ENCODE measurements around the gene CDC42EP4. TPM values are rescaled to one million over a fixed set of nuclear protein-coding genes. Genes with fewer than 3 reads are reported as not detected.
A peak's percentile ranks its signal among the peaks of the same experiment; 100 is the strongest.

Gene CDC42EP4
- total and polyA plus RNA-seq, 2 experiments from 2014 or later: 62.4 to 82.7 TPM

DNA sequence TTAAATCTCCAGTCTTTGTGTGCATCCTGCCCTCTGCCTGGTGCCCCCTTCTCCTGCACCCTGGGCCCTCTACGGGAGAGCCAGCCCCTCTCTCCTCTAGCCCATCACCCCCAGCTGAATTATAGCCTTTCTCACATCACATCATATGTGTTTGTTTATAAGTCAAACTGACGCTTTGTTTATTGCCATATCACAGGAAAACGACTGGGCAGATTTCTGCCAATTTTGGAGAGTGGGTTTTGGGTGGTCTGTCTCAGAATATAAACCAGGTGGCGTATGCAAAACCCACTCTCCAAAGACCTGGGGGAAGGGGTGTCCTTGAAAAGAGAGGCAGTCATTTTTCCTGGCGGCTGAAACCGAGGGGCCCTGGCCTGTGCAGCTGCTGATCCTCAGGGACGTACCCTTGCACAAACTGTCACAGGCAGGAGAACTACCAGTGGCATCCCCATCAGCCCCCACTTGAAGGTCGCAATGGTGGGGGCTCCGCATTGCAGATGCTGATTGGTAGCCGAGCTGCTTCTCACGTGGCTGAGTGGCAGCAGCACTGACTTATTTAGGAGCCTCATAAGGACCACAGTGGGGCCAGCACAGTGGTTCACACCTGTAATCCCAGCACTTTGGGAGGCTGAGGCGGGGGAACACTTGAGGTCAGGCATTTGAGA lies 34.8 kb upstream of the CDC42EP4 start:
- Histone ChIP-seq H3K4me3 (no peak overlapping the region), H4K20me1 (ENCODE audit: insufficient read depth, poor library complexity, severe bottlenecking) (no peaks in the 10 kb centered on the region), H3K36me3 (replicated peaks; ENCODE audit: insufficient read depth, low read depth) (no peaks in the 10 kb centered on the region), H3K79me2 (no peaks in the 10 kb centered on the region), H3K9me2 (replicated peaks; ENCODE audit: insufficient read depth) (no peaks in the 10 kb centered on the region), H2AFZ (no peak overlapping the region), H3K9me3 (ENCODE audit: low read depth) (no peaks in the 10 kb centered on the region), H3K27me3 (no peaks in the 10 kb centered on the region), H3K4me2 (no peak overlapping the region), H3K4me1 (ENCODE audit: insufficient read depth) (peaks cover 58% of the 10 kb centered on the region), H3K27ac (peak overlapping the region; percentile 73)
- TF ChIP-seq, protein P1, sequence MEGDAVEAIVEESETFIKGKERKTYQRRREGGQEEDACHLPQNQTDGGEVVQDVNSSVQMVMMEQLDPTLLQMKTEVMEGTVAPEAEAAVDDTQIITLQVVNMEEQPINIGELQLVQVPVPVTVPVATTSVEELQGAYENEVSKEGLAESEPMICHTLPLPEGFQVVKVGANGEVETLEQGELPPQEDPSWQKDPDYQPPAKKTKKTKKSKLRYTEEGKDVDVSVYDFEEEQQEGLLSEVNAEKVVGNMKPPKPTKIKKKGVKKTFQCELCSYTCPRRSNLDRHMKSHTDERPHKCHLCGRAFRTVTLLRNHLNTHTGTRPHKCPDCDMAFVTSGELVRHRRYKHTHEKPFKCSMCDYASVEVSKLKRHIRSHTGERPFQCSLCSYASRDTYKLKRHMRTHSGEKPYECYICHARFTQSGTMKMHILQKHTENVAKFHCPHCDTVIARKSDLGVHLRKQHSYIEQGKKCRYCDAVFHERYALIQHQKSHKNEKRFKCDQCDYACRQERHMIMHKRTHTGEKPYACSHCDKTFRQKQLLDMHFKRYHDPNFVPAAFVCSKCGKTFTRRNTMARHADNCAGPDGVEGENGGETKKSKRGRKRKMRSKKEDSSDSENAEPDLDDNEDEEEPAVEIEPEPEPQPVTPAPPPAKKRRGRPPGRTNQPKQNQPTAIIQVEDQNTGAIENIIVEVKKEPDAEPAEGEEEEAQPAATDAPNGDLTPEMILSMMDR (IDR thresholded peaks at IDR 0.05; ENCODE audit: poor library complexity): peak; percentile 34
- TF ChIP-seq EZH2 (IDR thresholded peaks at IDR 0.05; ENCODE audit: borderline replicate concordance) (no peak), EZH2phosphoT487 (IDR thresholded peaks at IDR 0.05; ENCODE audit: low read depth, severe bottlenecking, unreplicated experiment) (no peak)
- DNase-seq (ENCODE audit: low spot score): no peak
- 53% methylated on average over 12 of the region's 12 CpGs for WGBS (ENCODE audit: low lambda C conversion rate, missing lambda C conversion rate)

DNA sequence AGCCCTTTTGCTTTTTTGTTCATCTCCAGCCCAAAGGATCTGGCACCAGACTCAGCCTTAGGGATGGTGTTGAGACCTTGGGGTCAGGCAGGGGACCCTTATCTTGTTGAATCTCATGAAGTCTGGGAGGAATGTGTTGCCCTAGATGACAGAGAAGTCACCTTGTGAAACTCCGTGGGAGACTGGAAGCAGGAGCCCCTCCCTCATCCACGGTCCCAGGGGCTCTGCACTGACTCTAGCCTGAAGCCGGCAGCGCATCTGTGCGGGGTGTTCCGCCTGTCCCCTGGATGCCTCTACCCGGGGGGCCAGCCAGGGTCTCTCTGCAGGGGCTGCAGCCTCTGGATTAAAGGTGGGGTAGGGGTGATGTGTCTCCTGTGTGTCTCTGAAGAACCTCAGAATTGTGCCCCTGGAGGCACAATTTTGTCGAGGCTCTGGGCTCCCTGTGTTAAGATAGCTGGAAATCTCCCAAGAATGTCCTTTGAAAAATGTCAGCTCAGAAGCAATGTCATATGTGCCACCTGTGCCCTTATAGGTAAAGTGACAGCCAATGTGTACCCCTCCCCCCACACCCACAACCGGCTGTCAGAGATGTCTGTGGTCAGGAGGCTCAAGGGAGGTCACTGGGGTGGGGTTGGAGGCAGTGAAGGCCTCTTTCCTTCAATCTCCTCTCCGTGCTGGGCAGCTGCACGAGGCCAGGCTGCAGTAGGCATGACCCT lies 32.1 kb upstream of the CDC42EP4 start:
- TF ChIP-seq EZH2 (IDR thresholded peaks at IDR 0.05; ENCODE audit: borderline replicate concordance): no peak
- TF ChIP-seq, protein P1 (IDR thresholded peaks at IDR 0.05; ENCODE audit: poor library complexity): no peak
- TF ChIP-seq EZH2phosphoT487 (IDR thresholded peaks at IDR 0.05; ENCODE audit: low read depth, severe bottlenecking, unreplicated experiment): no peak
- H3K9me3 ChIP-seq (ENCODE audit: low read depth): no peaks in the 10 kb centered on the region
- peak overlapping the region; percentile 64 for H3K4me2 ChIP-seq
- H3K27ac ChIP-seq: peak overlapping the region; percentile 92
- no peaks in the 10 kb centered on the region for H3K79me2 ChIP-seq
- H3K36me3 ChIP-seq (replicated peaks; ENCODE audit: insufficient read depth, low read depth): no peaks in the 10 kb centered on the region
- no peak overlapping the region for H3K4me3 ChIP-seq
- H3K9me2 ChIP-seq (replicated peaks; ENCODE audit: insufficient read depth): no peaks in the 10 kb centered on the region
- no peak for DNase-seq (ENCODE audit: low spot score)
- WGBS (ENCODE audit: low lambda C conversion rate, missing lambda C conversion rate): 45% methylated on average over 11 of the region's 11 CpGs
- peaks cover 52% of the 10 kb centered on the region for H3K4me1 ChIP-seq (ENCODE audit: insufficient read depth)
- no peaks in the 10 kb centered on the region for H4K20me1 ChIP-seq (ENCODE audit: insufficient read depth, poor library complexity, severe bottlenecking)
- H2AFZ ChIP-seq: no peak overlapping the region
- H3K27me3 ChIP-seq: no peaks in the 10 kb centered on the region

DNA sequence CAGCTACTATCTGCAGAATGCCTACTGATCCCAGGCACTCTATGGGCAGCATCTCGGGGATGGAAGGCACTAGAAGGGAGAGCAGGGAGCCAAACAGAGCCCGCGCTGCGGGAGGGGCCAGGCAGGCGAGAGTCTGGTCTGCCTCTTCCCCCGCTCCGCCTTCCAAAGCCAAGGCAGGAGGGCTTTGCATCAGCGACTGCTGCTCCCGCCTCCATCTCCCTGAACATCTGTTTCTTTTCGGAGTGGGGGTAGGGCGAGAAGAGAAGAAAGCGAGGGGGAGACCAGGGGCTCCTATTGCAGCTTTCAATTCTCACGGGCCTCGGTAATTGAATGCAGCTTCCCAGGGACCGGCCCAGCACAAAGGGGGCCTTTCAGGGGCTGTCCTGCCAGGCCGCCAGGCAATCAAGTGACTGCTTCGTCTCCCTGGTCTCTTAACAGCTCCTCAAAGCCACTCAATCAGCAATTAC lies 31.4 kb upstream of the CDC42EP4 start:
- H2AFZ ChIP-seq: no peak overlapping the region
- H3K9me2 ChIP-seq (replicated peaks; ENCODE audit: insufficient read depth): no peaks in the 10 kb centered on the region
- no peaks in the 10 kb centered on the region for H3K9me3 ChIP-seq (ENCODE audit: low read depth)
- no peaks in the 10 kb centered on the region for H3K36me3 ChIP-seq (replicated peaks; ENCODE audit: insufficient read depth, low read depth)
- no peak overlapping the region for H3K4me3 ChIP-seq
- no peaks in the 10 kb centered on the region for H3K27me3 ChIP-seq
- H3K79me2 ChIP-seq: no peaks in the 10 kb centered on the region
- peak overlapping the region; percentile 64 for H3K4me2 ChIP-seq
- 27% methylated on average over 17 of the region's 17 CpGs for WGBS (ENCODE audit: low lambda C conversion rate, missing lambda C conversion rate)
- peaks cover 51% of the 10 kb centered on the region for H3K4me1 ChIP-seq (ENCODE audit: insufficient read depth)
- TF ChIP-seq EZH2 (IDR thresholded peaks at IDR 0.05; ENCODE audit: borderline replicate concordance): no peak
- TF ChIP-seq, protein P1 (IDR thresholded peaks at IDR 0.05; ENCODE audit: poor library complexity): no peak
- TF ChIP-seq EZH2phosphoT487 (IDR thresholded peaks at IDR 0.05; ENCODE audit: low read depth, severe bottlenecking, unreplicated experiment): no peak
- no peaks in the 10 kb centered on the region for H4K20me1 ChIP-seq (ENCODE audit: insufficient read depth, poor library complexity, severe bottlenecking)
- H3K27ac ChIP-seq: peak overlapping the region; percentile 92
- peak; percentile 88 for DNase-seq (ENCODE audit: low spot score)
